COR-L47 (cell line): ENCODE results near the gene PDLIM7.

Experiments
- DNase-seq: peaks from one replicate; lab custom pipeline; 2025; lab: John Stamatoyannopoulos, UW

Gene PDLIM7

DNA sequence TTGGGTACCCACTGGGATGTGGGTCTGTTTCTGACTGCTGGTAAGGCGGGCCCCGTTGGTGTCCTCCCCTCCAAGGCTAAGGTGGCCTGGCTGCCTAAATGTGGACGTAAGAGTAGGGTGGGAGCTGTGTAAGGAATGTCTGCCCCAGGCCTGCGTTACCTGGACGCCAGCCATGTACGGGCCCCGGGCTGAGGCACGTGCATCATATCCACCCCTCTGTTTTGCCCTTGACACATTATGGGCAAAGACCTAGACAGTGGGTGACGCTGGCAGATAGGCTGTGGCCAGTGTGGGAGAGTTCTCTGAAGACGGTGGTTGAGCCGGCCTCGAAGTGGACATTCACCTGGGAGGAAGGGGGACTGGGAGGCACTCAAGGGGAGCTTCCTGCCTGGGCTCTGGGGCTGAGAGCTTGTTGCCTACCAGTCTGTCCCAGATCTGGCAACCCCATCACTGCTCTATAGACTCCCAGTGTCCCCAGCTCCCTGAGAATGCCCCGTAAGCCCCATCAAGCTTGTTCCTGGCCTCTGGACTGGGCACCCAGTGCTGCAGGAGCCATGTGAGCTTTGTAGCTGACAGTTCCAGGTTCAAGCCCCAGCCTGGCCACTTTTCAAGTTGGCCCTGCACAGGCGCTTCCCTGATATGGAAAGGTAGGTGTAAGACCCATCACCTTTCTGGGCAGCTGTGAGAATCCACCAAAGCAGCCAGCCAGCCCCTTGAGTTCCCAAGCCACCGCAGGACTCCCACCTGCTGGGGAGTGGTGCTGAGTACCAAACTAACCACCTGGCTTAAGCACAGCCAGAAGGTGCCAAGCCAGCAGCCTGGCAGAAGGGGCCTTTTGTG lies 54.0 kb downstream of the PDLIM7 start:
- no peak for DNase-seq

DNA sequence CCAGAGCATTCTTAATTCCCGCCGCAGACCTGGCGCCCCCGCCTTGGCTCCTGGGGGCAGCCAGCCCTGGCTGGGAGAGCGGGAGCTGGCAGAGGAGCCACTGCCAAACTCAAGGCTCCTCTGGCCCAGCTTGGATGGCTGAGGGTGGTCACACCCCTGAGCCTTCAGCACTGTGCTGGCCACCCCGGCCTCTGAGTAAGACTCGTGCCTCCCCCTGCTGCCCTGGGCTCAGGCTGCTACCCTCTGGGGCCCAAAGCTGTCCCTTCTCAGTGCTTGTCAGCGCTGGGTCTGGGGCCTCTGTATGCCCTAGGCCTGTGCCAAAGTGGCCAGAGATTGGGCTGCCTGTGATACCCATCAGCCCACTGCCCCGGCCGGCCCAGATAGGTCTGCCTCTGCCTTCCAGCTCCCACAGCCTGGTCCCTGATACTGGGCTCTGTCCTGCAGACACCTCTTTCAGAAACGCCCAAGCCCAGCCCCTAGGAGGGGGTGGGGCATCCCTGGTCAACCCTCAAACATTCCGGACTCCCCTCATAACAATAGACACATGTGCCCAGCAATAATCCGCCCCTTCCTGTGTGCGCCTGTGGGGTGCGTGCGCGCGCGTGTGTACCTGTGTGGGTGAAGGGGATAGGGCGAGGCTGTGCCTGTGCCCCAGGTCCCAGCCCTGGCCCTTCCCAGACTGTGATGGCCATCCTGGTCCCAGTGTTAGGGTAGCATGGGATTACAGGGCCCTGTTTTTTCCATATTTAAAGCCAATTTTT lies 55.2 kb downstream of the PDLIM7 start:
- no peak for DNase-seq

DNA sequence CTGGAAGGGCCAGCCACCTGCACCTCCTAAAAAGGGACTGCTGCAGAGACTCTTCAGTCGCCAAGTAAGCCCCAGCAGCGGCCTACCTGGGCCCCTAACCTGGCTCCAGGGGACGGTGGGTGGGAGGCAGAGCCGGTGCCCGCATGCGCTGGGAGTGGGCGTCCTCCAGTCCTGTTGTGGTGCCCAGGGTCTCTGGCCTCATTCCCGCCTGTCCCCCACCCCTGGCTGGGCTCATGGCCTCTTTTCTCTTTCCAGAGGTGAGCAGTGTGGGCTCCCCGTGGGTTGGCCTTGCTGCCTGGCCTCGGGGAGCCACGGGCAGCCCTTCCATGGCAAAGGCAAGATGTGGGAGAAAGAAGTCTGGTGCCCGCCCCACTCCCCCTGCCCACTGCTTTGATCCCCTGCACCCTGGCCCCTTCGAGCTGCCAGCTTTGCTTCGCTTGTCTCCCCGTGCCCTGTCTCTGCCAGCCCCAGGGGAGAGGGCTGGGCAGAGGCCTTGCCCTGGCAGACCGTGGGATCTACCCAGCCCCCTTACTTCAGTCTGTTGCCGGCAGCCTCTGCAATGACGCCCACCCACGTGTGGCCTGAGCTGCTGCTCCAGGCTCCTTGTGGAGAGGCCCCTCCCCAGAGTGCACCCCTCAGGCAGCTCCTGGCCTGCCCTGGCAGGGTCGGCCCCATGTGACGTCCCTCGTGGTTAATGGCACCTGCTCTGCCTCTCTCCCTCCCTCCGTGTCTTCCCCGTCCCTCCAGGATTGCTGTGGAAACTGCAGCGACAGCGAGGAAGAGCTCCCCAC lies 56.2 kb downstream of the PDLIM7 start:
- DNase-seq = no peak

DNA sequence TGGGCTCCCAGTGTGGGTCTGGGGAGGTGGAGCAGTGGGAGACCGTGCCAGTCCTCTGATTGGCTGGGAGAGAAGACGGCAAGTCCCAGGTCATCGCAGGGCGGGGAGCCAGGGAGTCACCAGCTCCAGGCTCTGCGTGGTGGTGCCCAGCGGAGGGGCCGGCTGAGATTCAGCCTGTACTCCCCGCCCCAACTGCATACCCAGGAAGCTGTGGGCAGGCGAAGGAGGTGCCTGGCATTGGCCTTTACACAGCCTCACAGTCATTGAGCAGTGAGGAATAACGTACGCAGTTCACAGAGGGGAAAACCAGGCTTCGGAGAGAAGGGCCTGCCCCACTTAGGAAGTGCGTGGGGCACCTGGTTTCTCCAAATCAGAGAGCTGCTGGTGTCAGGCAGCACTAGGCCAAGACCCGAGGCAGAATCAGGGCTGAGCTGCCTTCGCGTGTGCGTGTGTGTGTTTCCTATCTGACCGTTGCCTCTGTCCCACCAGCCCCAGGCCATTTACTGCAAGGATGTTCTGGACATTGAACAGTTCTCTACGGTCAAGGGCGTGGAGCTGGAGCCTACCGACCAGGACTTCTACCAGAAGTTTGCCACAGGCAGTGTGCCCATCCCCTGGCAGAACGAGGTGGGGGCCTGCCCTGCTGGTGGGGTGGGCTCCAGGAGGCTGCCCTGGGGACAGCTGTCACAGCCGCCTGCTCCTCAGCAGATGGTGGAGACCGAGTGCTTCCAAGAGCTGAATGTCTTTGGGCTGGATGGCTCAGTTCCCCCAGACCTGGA lies 57.0 kb downstream of the PDLIM7 start:
- DNase-seq = no peak

DNA sequence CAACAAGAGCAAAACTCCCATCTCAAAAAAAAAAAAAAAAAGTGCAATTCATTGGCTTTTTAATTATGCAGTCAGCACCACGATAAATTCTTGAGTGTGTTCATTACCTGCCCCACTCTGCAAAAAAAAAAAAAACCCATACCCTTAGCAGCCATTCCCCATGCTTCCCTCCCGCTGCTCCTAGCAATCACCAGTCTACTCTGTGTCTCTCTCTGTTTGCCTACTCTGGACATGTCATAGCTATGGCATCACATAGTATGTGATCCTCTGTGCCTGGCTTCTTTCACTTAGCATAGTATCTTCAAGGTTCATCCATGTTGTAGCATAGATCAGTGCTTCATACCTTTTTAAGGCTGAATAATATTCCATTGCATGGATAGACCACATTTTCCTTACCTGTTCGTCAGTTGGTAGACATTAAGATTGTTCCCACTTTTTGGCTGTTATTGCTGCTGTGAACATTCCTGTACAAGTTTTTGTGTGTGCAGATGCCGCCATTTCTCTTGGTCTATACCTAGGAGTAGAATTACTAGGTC lies 57.8 kb downstream of the PDLIM7 start:
- no peak for DNase-seq

DNA sequence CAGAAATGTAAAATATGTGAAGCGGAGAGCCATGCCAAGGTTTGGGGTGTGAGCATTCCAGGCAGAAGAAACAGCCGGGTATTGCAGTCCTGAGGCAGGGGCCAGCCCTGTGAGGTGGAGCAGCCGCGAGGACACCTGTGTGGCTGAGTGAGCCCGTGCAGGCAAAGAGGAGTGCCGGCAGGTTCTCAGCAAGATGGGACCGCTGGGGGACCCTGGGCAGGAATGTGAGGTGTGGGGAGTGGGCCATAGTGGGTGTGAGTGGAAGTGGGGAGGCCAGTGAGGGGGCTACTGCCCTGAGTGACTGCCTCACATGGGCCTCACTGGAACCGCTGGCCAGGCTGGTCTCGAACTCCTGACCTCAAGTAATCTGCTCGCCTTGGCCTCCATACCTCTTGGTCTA lies 58.9 kb downstream of the PDLIM7 start:
- no peak for DNase-seq

DNA sequence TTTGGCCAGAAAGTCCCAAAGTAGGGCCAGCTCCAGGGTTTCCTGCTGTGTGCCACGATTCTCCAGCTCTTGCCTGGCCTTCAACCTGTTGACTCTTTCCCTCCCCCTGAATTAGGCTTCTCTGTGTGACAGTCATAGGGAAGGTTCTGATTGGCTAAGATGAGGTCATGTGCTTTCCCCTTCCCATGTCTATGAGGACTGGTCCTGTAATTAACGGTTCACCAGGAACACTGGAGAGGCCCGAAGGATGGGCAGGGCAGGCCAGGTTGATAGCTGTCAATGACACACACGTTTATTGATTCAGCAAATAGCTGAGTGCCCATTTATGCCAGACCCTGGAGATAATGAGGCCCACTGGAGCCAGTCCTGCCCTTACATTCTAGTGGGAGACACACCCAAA lies 59.8 kb downstream of the PDLIM7 start:
- DNase-seq = no peak

DNA sequence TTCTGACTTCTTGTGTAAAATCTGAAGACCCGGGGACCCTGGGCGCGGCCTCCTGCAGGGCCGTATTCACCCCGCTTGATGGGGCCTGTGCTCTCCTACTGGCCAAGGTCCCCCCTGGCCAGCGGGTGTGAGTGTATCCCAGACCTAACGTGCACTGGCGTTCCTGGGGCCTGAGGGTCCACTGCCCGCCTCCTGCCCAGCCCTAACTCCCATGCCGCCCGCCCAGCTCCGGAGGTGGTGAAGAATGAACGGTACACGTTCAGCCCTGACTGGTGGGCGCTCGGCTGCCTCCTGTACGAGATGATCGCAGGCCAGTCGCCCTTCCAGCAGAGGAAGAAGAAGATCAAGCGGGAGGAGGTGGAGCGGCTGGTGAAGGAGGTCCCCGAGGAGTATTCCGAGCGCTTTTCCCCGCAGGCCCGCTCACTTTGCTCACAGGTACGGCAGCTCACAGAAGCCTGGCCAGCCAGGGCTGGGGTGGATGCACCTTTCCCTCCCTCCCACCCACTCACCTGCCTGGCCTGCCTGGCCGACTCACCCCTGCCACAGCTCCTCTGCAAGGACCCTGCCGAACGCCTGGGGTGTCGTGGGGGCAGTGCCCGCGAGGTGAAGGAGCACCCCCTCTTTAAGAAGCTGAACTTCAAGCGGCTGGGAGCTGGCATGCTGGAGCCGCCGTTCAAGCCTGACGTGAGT lies 61.4 kb downstream of the PDLIM7 start:
- no peak for DNase-seq

DNA sequence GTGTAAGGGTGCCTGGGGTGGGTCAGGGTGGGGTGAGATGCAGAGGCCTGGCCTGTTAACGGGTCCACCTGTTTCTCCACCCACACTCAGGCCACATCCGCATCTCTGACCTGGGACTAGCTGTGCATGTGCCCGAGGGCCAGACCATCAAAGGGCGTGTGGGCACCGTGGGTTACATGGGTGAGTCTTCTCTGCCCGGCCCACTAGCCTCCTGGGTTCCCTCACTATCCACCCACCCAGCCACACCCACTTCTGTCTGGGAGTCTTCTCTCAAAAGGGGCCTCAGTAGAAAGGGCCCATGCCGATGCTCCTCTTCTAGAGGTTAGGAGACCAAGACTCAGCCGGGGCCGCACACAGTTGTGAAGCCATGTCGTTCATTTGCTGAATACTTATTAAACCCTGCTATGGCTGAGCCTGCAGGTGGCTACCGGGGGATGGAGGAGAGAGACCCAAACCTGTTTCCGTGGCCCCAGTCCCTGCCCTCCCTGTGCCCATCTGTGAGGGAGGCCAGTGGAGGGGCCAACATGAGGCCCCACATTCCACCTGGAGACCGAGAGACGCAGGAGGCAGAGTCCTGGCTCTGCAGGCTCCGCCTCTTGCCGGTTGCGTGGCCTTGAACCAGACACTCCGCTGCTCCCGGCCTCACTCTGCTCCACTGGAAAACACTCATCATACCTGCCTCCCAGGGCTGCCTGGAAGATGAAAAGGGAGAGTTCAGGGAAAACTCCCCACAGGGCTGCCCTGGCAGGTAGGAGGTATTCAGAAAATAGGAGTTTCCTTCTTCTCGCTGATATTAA lies 62.3 kb downstream of the PDLIM7 start:
- no peak for DNase-seq

DNA sequence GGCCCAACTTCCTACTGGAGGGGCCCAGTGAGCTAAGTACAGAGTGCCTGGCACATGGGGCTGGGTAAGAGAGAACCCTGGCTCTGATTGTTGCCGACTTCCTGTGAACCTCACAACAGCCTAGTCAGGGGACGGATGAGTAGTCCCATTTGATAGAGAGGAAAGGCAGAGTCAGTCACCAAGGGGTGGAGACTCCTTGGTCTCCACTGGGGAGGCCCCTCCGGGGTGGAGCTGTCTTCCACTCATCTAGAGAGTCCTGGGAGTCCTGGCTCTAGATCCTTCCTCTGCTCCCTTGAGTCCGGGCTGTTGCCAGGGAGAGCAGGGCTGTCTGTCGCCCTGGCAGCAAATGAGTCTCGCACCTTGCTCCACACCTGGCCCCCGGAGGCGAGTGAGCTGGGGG lies 63.0 kb downstream of the PDLIM7 start:
- no peak for DNase-seq

DNA sequence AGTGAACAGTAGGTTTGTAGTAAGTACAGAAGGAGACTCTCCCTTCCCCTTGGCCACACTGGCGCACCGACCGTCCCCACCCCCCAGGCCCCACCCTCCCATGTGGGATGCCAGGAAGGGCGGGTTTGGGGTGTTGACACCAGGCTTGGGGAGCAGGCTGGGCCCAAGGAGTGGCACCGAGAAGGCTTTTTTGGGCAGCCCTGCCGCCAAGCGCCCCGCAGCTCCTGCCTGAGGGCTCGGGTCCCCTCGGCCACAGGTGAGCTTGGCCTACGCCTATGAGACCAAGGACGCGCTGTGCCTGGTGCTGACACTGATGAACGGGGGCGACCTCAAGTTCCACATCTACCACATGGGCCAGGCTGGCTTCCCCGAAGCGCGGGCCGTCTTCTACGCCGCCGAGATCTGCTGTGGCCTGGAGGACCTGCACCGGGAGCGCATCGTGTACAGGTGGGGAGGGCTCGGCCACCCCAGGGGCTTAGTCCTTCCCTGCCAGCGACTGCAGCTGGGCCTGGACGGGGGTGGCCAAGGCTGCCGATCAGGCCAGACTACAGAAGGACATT lies 63.7 kb downstream of the PDLIM7 start:
- DNase-seq = no peak
